Keratinocyte (primary cell): ENCODE measurements around the gene CLPSL2. TPM values are rescaled to one million over a fixed set of nuclear protein-coding genes. Genes with fewer than 3 reads are reported as not detected.

Source experiments
- DNase-seq: peaks from one replicate; pipeline ENCODE4 v3.0.0-alpha.2; 2011; ENCODE audit warnings: low read depth, missing footprints, low spot score
- FAIRE-seq: peaks from 2 replicates; lab custom pipeline; 2011; peaks lifted over from hg19 to GRCh38; lab: Jason Lieb, UNC
- H2AFZ ChIP-seq: 2 replicates; pipeline ENCODE4 v1.6.0; 2012; ENCODE audit warnings: low read length, control low read depth, inconsistent platforms; ENCODE audit not compliant: control insufficient read depth
- H3K27ac ChIP-seq: 2 replicates; pipeline ENCODE4 v1.5.1; 2011; ENCODE audit warnings: low read length; ENCODE audit not compliant: control insufficient read depth, insufficient read depth
- H3K27me3 ChIP-seq: 3 replicates; pipeline ENCODE4 v1.6.0; 2011; ENCODE audit warnings: low read length; ENCODE audit not compliant: control insufficient read depth, insufficient read depth; ENCODE audit errors: extremely low read depth
- H3K36me3 ChIP-seq, 2 experiments: 2 replicates in 1 of 2; 3 replicates in 1 of 2; pipeline ENCODE4 v1.5.1; 2011; ENCODE audit warnings: low read length in 2 of 2, mild to moderate bottlenecking in 1 of 2; ENCODE audit not compliant: control insufficient read depth in 2 of 2, insufficient read depth in 2 of 2; ENCODE audit errors: extremely low read depth in 1 of 2
- H3K4me1 ChIP-seq: 3 replicates; pipeline ENCODE4 v1.5.1; 2011; ENCODE audit warnings: low read length; ENCODE audit not compliant: control insufficient read depth, insufficient read depth; ENCODE audit errors: extremely low read depth
- H3K4me2 ChIP-seq: 3 replicates; pipeline ENCODE4 v1.6.0; 2011; ENCODE audit warnings: low read depth, low read length; ENCODE audit not compliant: control insufficient read depth, insufficient read depth; ENCODE audit errors: extremely low read depth
- H3K4me3 ChIP-seq, 3 experiments: fragments of 200-600 bp in 1 of 3; sonication (generic) in 1 of 3; 2 replicates in 2 of 3; 3 replicates in 1 of 3; pipeline ENCODE4 v1.5.1; 2011 to 2016; ENCODE audit warnings: low read length in 3 of 3, mild to moderate bottlenecking in 3 of 3, control low read depth in 2 of 3, inconsistent platforms in 1 of 3, low read depth in 1 of 3, mixed read lengths in 1 of 3, mixed run types in 1 of 3, moderate library complexity in 1 of 3; ENCODE audit not compliant: control insufficient read depth in 2 of 3, insufficient read depth in 2 of 3; ENCODE audit errors: extremely low read depth in 1 of 3
- H3K79me2 ChIP-seq: 2 replicates; pipeline ENCODE4 v1.6.0; 2012; ENCODE audit warnings: low read length; ENCODE audit not compliant: control insufficient read depth, insufficient read depth
- H3K9ac ChIP-seq: 3 replicates; pipeline ENCODE4 v1.6.0; 2011; ENCODE audit warnings: low read length; ENCODE audit not compliant: control insufficient read depth, insufficient read depth; ENCODE audit errors: extremely low read depth
- H3K9me1 ChIP-seq: 3 replicates; pipeline ENCODE4 v1.6.0; 2011; ENCODE audit warnings: low read length; ENCODE audit not compliant: control insufficient read depth, insufficient read depth; ENCODE audit errors: extremely low read depth
- H3K9me3 ChIP-seq: 2 replicates; pipeline ENCODE4 v1.5.1; 2012; ENCODE audit warnings: low read depth, low read length; ENCODE audit not compliant: control insufficient read depth
- H4K20me1 ChIP-seq: 3 replicates; pipeline ENCODE4 v1.6.0; 2011; ENCODE audit warnings: low read length; ENCODE audit not compliant: control insufficient read depth, insufficient read depth; ENCODE audit errors: extremely low read depth
- CTCF ChIP-seq, 3 experiments: IDR thresholded peaks in 1 of 3; conservative IDR thresholded peaks in 1 of 3; optimal IDR thresholded peaks in 1 of 3; 2 replicates in 2 of 3; 3 replicates in 1 of 3; pipeline versions ENCODE3 to v1.5.1; 2011; ENCODE audit warnings: low read length in 3 of 3, mild to moderate bottlenecking in 3 of 3, moderate library complexity in 2 of 3, control low read depth in 1 of 3, inconsistent platforms in 1 of 3; ENCODE audit not compliant: insufficient read depth in 2 of 3; ENCODE audit errors: extremely low read depth in 1 of 3
- EZH2 ChIP-seq: IDR thresholded peaks from one replicate; pipeline ENCODE4 v1.6.1; 2012; ENCODE audit warnings: inconsistent platforms, mild to moderate bottlenecking, low read length, moderate library complexity
- dilution Hi-C: fragments of 300-500 bp; cut with MboI; formaldehyde crosslinking; loops from one replicate; pipeline ENCODE4 v1.7.0; 2020; ENCODE audit warnings: low sequenced_read_pairs; ENCODE audit not compliant: extremely low pct_ligation_motif_present
- polyA plus RNA-seq, 5 experiments: library from polyadenylated mRNA; depleted of rRNA in 3 of 5; stranded (reverse) in 3 of 5; stranded (forward) in 1 of 5; unstranded in 1 of 5; fragments of >200 nt; gene quantifications; 1 replicate in 1 of 5; 2 replicates in 3 of 5; 3 replicates in 1 of 5; pipeline versions ENCODE4 v1.2.1 to v1.2.3, GENCODE V29; 2011 to 2012; ENCODE audit warnings: missing spikeins in 2 of 5, low read depth in 1 of 5, low replicate concordance in 1 of 5

CLPSL2 gene
- polyA plus RNA-seq, 1 donor (not counting 4 experiments of a cell fraction or from before 2014, with no cell fraction given): not detected

GRCh38 chr6:35790683-35791082 lies 14.3 kb downstream of the CLPSL2 start:
- Histone ChIP-seq H3K27ac (no peak overlapping the region), H3K4me1 (no peaks in the 10 kb centered on the region), H3K4me3 (no peak overlapping the region), H3K27me3 (peaks cover 37% of the 10 kb centered on the region), H3K79me2 (no peaks in the 10 kb centered on the region), H3K9ac (no peak overlapping the region), H2AFZ (no peak overlapping the region), H3K9me1 (no peaks in the 10 kb centered on the region), H3K9me3 (no peaks in the 10 kb centered on the region), H3K4me2 (no peak overlapping the region), H3K36me3 (no peaks in the 10 kb centered on the region), H4K20me1 (no peaks in the 10 kb centered on the region)
- dilution Hi-C loops: no loop called here
- TF ChIP-seq CTCF (optimal IDR thresholded peaks at IDR 0.05 in 1 of 3, IDR thresholded peaks at IDR 0.05 in 1 of 3, conservative IDR thresholded peaks at IDR 0.05 in 1 of 3; ENCODE audit: extremely low read depth in 1 of 3, insufficient read depth in 2 of 3, low read length in 3 of 3): no peak
- no peak for TF ChIP-seq EZH2
- no peak for FAIRE-seq
- no peak for DNase-seq

- no peaks in the 10 kb centered on the region for H3K79me2 ChIP-seq
- H3K27ac ChIP-seq: no peak overlapping the region
- H3K4me1 ChIP-seq: no peaks in the 10 kb centered on the region
- DNase-seq (no peak), FAIRE-seq (no peak)
- H3K27me3 ChIP-seq: peaks cover 2% of the 10 kb centered on the region
- H3K4me3 ChIP-seq: no peak overlapping the region
- no peaks in the 10 kb centered on the region for H3K9me3 ChIP-seq
- dilution Hi-C loops: no loop called here
- H3K36me3 ChIP-seq: no peaks in the 10 kb centered on the region
- no peak overlapping the region for H2AFZ ChIP-seq
- no peaks in the 10 kb centered on the region for H3K9me1 ChIP-seq
- no peak overlapping the region for H3K9ac ChIP-seq
- no peak overlapping the region for H3K4me2 ChIP-seq
- H4K20me1 ChIP-seq: no peaks in the 10 kb centered on the region
- TF ChIP-seq CTCF (optimal IDR thresholded peaks at IDR 0.05 in 1 of 3, IDR thresholded peaks at IDR 0.05 in 1 of 3, conservative IDR thresholded peaks at IDR 0.05 in 1 of 3; ENCODE audit: extremely low read depth in 1 of 3, insufficient read depth in 2 of 3, low read length in 3 of 3) (no peak), EZH2 (no peak)
Measured at GRCh38 chr6:35794536-35795452, 18.4 kb downstream of the CLPSL2 start.
